Parathyroid adenoma (tissue), 2 donors: ENCODE data around the gene DEDD.

Experiments
- H2AFZ ChIP-seq: fragments of 300-600 bp; sonication (generic); one replicate; pipeline ENCODE4 v1.7.0; 2017; ENCODE audit warnings: antibody characterized with exemption, mild to moderate bottlenecking
- H3K27ac ChIP-seq: fragments of 300-600 bp; sonication (generic); one replicate; pipeline ENCODE4 v1.7.0; 2017
- H3K27me3 ChIP-seq: fragments of 300-600 bp; sonication (generic); one replicate; pipeline ENCODE4 v1.7.0; 2017; ENCODE audit warnings: low read length; ENCODE audit not compliant: control insufficient read depth, insufficient read depth
- H3K36me3 ChIP-seq: fragments of 300-600 bp; sonication (generic); one replicate; pipeline ENCODE4 v1.7.0; 2017; ENCODE audit warnings: low read length; ENCODE audit not compliant: control insufficient read depth, insufficient read depth
- H3K4me1 ChIP-seq: fragments of 300-600 bp; sonication (generic); one replicate; pipeline ENCODE4 v1.7.0; 2017; ENCODE audit warnings: control low read depth
- H3K4me2 ChIP-seq: fragments of 300-600 bp; sonication (generic); one replicate; pipeline ENCODE4 v1.7.0; 2017; ENCODE audit warnings: low read length
- H3K4me3 ChIP-seq: fragments of 300-600 bp; sonication (generic); one replicate; pipeline ENCODE4 v1.7.0; 2017; ENCODE audit warnings: low read depth, low read length
- H3K79me2 ChIP-seq: fragments of 300-600 bp; sonication (generic); one replicate; pipeline ENCODE4 v1.7.0; 2017; ENCODE audit warnings: control low read depth
- H3K9ac ChIP-seq: fragments of 300-600 bp; sonication (generic); one replicate; pipeline ENCODE4 v1.7.0; 2017; ENCODE audit warnings: mild to moderate bottlenecking
- H3K9me3 ChIP-seq: fragments of 300-600 bp; sonication (generic); one replicate; pipeline ENCODE4 v1.7.0; 2017; ENCODE audit warnings: low read length; ENCODE audit not compliant: control insufficient read depth
- TF ChIP-seq, protein P1 (sequence below): fragments of 300-600 bp; sonication (generic); IDR thresholded peaks from one replicate; pipeline ENCODE4 v1.7.0; 2017; ENCODE audit warnings: antibody characterized with exemption, mild to moderate bottlenecking
- donor health status: primary hyperparathyroidism.

The DEDD gene

GRCh38 chr1:161164901-161165610, 32.6 kb upstream of the DEDD start:
- Histone ChIP-seq H3K79me2 (no peaks in the 10 kb centered on the region), H3K27ac (peak overlapping the region; percentile 93), H3K4me1 (no peaks in the 10 kb centered on the region), H2AFZ (no peak overlapping the region), H3K4me2 (peak overlapping the region; percentile 80), H3K36me3 (no peaks in the 10 kb centered on the region), H3K27me3 (no peaks in the 10 kb centered on the region), H3K9ac (no peak overlapping the region), H3K4me3 (peak overlapping the region; percentile 89), H3K9me3 (no peaks in the 10 kb centered on the region)
- TF ChIP-seq, protein P1, sequence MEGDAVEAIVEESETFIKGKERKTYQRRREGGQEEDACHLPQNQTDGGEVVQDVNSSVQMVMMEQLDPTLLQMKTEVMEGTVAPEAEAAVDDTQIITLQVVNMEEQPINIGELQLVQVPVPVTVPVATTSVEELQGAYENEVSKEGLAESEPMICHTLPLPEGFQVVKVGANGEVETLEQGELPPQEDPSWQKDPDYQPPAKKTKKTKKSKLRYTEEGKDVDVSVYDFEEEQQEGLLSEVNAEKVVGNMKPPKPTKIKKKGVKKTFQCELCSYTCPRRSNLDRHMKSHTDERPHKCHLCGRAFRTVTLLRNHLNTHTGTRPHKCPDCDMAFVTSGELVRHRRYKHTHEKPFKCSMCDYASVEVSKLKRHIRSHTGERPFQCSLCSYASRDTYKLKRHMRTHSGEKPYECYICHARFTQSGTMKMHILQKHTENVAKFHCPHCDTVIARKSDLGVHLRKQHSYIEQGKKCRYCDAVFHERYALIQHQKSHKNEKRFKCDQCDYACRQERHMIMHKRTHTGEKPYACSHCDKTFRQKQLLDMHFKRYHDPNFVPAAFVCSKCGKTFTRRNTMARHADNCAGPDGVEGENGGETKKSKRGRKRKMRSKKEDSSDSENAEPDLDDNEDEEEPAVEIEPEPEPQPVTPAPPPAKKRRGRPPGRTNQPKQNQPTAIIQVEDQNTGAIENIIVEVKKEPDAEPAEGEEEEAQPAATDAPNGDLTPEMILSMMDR: no peak

DNA sequence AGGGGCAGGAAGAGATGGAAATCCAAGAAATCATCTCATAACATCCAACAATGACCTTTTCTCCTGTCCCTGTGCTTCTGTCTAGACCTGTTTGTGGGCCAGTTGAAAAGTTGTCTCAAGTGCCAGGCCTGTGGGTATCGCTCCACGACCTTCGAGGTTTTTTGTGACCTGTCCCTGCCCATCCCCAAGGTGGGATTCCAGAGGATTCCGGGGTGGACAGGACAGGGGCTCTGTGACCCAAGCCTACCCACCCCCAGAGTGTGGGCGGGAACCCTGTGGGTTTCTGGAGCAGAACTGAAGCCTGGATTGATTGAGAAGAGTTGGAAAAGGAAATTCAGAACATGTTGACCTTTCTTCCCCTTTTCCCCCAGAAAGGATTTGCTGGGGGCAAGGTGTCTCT, 31.3 kb upstream of the DEDD start:
- TF ChIP-seq, protein P1: no peak
- Histone ChIP-seq H3K9ac (no peak overlapping the region), H3K27me3 (no peaks in the 10 kb centered on the region), H2AFZ (no peak overlapping the region), H3K9me3 (no peaks in the 10 kb centered on the region), H3K36me3 (no peaks in the 10 kb centered on the region), H3K4me1 (no peaks in the 10 kb centered on the region), H3K4me2 (no peak overlapping the region), H3K27ac (no peak overlapping the region), H3K79me2 (peaks cover 4% of the 10 kb centered on the region), H3K4me3 (no peak overlapping the region)

DNA sequence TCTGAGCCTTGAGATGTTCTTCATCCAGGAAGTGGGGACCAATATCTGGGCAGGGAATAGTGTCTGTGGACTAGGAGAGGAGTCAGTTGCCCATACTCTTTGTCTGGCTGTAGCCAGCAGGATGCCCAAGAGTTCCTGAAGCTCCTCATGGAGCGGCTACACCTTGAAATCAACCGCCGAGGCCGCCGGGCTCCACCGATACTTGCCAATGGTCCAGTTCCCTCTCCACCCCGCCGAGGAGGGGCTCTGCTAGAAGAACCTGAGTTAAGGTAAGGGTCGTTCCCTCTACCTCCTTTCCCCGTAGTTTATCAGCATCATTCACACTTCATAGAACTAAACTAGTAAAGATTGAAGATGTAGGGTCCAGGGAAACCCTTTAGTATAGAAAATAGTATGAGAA, 30.3 kb upstream of the DEDD start:
- Histone ChIP-seq H3K4me2 (no peak overlapping the region), H3K36me3 (no peaks in the 10 kb centered on the region), H3K27me3 (no peaks in the 10 kb centered on the region), H3K9me3 (no peaks in the 10 kb centered on the region), H3K4me1 (no peaks in the 10 kb centered on the region), H2AFZ (no peak overlapping the region), H3K9ac (no peak overlapping the region), H3K79me2 (peaks cover 4% of the 10 kb centered on the region), H3K4me3 (no peak overlapping the region), H3K27ac (no peak overlapping the region)
- TF ChIP-seq, protein P1: no peak

DNA sequence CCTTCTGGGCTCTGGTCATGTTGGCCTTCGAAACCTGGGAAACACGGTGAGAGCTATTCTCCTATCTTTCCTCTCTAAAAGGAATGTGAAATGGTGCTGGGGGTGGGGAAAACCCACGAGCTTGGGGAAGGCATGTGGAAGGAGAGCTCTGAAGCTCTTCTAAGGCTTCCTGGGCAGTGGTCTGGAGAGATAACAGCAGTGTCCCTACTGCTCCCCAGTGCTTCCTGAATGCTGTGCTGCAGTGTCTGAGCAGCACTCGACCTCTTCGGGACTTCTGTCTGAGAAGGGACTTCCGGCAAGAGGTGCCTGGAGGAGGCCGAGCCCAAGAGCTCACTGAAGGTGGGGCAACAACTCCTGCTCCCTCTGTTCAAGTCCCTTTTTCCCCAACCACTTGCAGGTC, 29.6 kb upstream of the DEDD start:
- Histone ChIP-seq H2AFZ (no peak overlapping the region), H3K4me1 (no peaks in the 10 kb centered on the region)

More for the DNA sequence above, 29.6 kb upstream of the DEDD start:
- H3K4me3 ChIP-seq: no peak overlapping the region
- H3K27me3 ChIP-seq: no peaks in the 10 kb centered on the region
- no peaks in the 10 kb centered on the region for H3K9me3 ChIP-seq
- H3K27ac ChIP-seq: no peak overlapping the region
- H3K79me2 ChIP-seq: peaks cover 4% of the 10 kb centered on the region
- TF ChIP-seq, protein P1: no peak
- no peaks in the 10 kb centered on the region for H3K36me3 ChIP-seq
- no peak overlapping the region for H3K9ac ChIP-seq
- no peak overlapping the region for H3K4me2 ChIP-seq
